K562 (cell line): ENCODE data around the gene LTBP4.

Experiments used
- BMI1 ChIP-seq: fragments of 150-350 bp; IDR thresholded peaks from 2 replicates; pipeline ENCODE4 v1.6.1; 2014; ENCODE audit warnings: low read length
- CREB1 ChIP-seq, 2 experiments: sonication (generic) in 1 of 2; formaldehyde crosslinking in 1 of 2; IDR thresholded peaks; 2 replicates each; pipeline versions ENCODE4 v1.6.1 to v1.8.0; 2012 to 2022; ENCODE audit warnings: inconsistent platforms in 1 of 2, mild to moderate bottlenecking in 1 of 2, missing genetic modification reagents in 1 of 2, moderate library complexity in 1 of 2
- CTCF ChIP-seq, 3 experiments: IDR thresholded peaks in 2 of 3; conservative IDR thresholded peaks in 1 of 3; 2 replicates each; pipeline ENCODE4 v1.5.1; 2011 to 2012; ENCODE audit warnings: low read length in 3 of 3, mild to moderate bottlenecking in 3 of 3, control low read depth in 2 of 3, improper control_type of control experiment in 1 of 3, inconsistent platforms in 1 of 3, low read depth in 1 of 3, mixed read lengths in 1 of 3, moderate library complexity in 1 of 3; ENCODE audit not compliant: insufficient read depth in 2 of 3
- ELK1 ChIP-seq: sonication (generic); formaldehyde crosslinking; IDR thresholded peaks from 2 replicates; pipeline ENCODE4 v1.8.1; 2022; ENCODE audit warnings: missing genetic modification reagents
- ETS1 ChIP-seq: conservative IDR thresholded peaks from 2 replicates; pipeline ENCODE4 v1.6.1; 2011; ENCODE audit warnings: low read depth, mild to moderate bottlenecking, low read length; ENCODE audit not compliant: control insufficient read depth
- JUND ChIP-seq, 2 experiments: IDR thresholded peaks; 2 replicates in 1 of 2; 3 replicates in 1 of 2; pipeline ENCODE4 v1.6.1; 2011; ENCODE audit warnings: borderline replicate concordance in 2 of 2, low read depth in 2 of 2, low read length in 2 of 2, improper control_type of control experiment in 1 of 2, missing biosample characterization in 1 of 2, missing genetic modification characterization in 1 of 2, missing genetic modification reagents in 1 of 2
- LARP7 ChIP-seq: fragments of 450-650 bp; IDR thresholded peaks from 2 replicates; pipeline ENCODE4 v1.6.1; 2016
- NELFE ChIP-seq: IDR thresholded peaks from 2 replicates; pipeline ENCODE4 v1.6.1; 2011; ENCODE audit warnings: mild to moderate bottlenecking; ENCODE audit not compliant: insufficient read depth, insufficient read length
- PHF21A ChIP-seq: fragments of 450-650 bp; IDR thresholded peaks from 2 replicates; pipeline ENCODE4 v1.6.1; 2017; ENCODE audit warnings: low read depth, borderline replicate concordance
- RAD21 ChIP-seq, 2 experiments: fragments of 250-450 bp in 1 of 2; fragments of 450-650 bp in 1 of 2; sonication (Bioruptor Pico) in 1 of 2; formaldehyde crosslinking in 1 of 2; IDR thresholded peaks in 1 of 2; conservative IDR thresholded peaks in 1 of 2; 2 replicates each; pipeline versions ENCODE4 v1.4.0 to v1.8.0; 2020 to 2022; ENCODE audit warnings: mild to moderate bottlenecking in 2 of 2, moderate library complexity in 1 of 2

- TF ChIP-seq CREB1 (IDR thresholded peaks at IDR 0.05) (no peak), CREB1 (CRISPR knock-in tag; IDR thresholded peaks at IDR 0.05) (no peak), PHF21A (no peak), RAD21 (CRISPR knock-in tag; conservative IDR thresholded peaks at IDR 0.05 in 1 of 2, IDR thresholded peaks at IDR 0.05 in 1 of 2) (no peak), LARP7 (no peak), CTCF (IDR thresholded peaks at IDR 0.05 in 2 of 3, conservative IDR thresholded peaks at IDR 0.05 in 1 of 3; ENCODE audit: insufficient read depth in 2 of 3, low read depth in 1 of 3, low read length in 3 of 3) (no peak), ELK1 (CRISPR knock-in tag) (no peak), BMI1 (no peak), ETS1 (no peak), JUND (IDR thresholded peaks at IDR 0.05; ENCODE audit: borderline replicate concordance, low read depth, low read length) (no peak), JUND (tag; IDR thresholded peaks at IDR 0.05; ENCODE audit: borderline replicate concordance, low read depth, low read length) (no peak), NELFE (no peak)
These were observed 11.4 kb upstream of the LTBP4 start for GRCh38 chr19:40589591-40590429.
